IPS-20b (cell line): ENCODE measurements around the gene STOML2.

Experiments
- H3K27ac ChIP-seq: one replicate; pipeline ENCODE4 v1.5.1; 2013; ENCODE audit warnings: low read length
- H3K27me3 ChIP-seq: 2 replicates; pipeline ENCODE4 v1.6.1; 2013; ENCODE audit warnings: mild to moderate bottlenecking, low read length, inconsistent platforms; ENCODE audit not compliant: insufficient read depth
- H3K36me3 ChIP-seq: 2 replicates; pipeline ENCODE4 v1.6.1; 2013; ENCODE audit warnings: low read depth, mild to moderate bottlenecking, inconsistent platforms, low read length, moderate library complexity; ENCODE audit not compliant: insufficient read depth
- H3K4me1 ChIP-seq: 2 replicates; pipeline ENCODE4 v1.6.1; 2013; ENCODE audit warnings: mild to moderate bottlenecking, control low read depth, inconsistent platforms, low read length, moderate library complexity; ENCODE audit not compliant: insufficient read depth
- H3K4me3 ChIP-seq: 2 replicates; pipeline ENCODE4 v1.5.1; 2013; ENCODE audit warnings: mild to moderate bottlenecking, low read length, inconsistent platforms
- H3K9ac ChIP-seq: 2 replicates; pipeline ENCODE4 v1.6.1; 2013; ENCODE audit warnings: low read depth, mild to moderate bottlenecking, inconsistent platforms, low read length, moderate library complexity
- H3K9me3 ChIP-seq: 2 replicates; pipeline ENCODE4 v1.6.1; 2013; ENCODE audit warnings: mild to moderate bottlenecking, low read depth, low read length, inconsistent platforms; ENCODE audit not compliant: insufficient read depth

The STOML2 gene

GRCh38 chr9:35114840-35115628 is 12.1 kb upstream of the STOML2 start:
- Histone ChIP-seq H3K9ac (peak overlapping the region; percentile 69; the same call in 1 of the 2 replicates), H3K36me3 (no peaks in the 10 kb centered on the region), H3K27me3 (no peaks in the 10 kb centered on the region), H3K4me3 (peak overlapping the region; percentile 89), H3K4me1 (peaks cover 22% of the 10 kb centered on the region), H3K9me3 (no peaks in the 10 kb centered on the region), H3K27ac (peak overlapping the region; percentile 15)

GRCh38 chr9:35114113-35114839 is 11.3 kb upstream of the STOML2 start:
- Histone ChIP-seq H3K9ac (peak overlapping the region; percentile 69; the same call in 1 of the 2 replicates), H3K27me3 (no peaks in the 10 kb centered on the region), H3K4me1 (peaks cover 22% of the 10 kb centered on the region), H3K9me3 (no peaks in the 10 kb centered on the region), H3K4me3 (peak overlapping the region; percentile 89), H3K27ac (peak overlapping the region; percentile 15), H3K36me3 (no peaks in the 10 kb centered on the region)

- peaks cover 21% of the 10 kb centered on the region for H3K4me1 ChIP-seq
- H3K27ac ChIP-seq, result no peak overlapping the region
Observed at GRCh38 chr9:35112257-35113020, 9.5 kb upstream of the STOML2 start.

GRCh38 chr9:35111001-35111933 is 8.3 kb upstream of the STOML2 start:
- no peaks in the 10 kb centered on the region for H3K9me3 ChIP-seq
- H3K4me1 ChIP-seq, result peaks cover 19% of the 10 kb centered on the region
- no peak overlapping the region for H3K27ac ChIP-seq
- H3K9ac ChIP-seq, result peak overlapping the region; percentile 76; the same call in 1 of the 2 replicates
- H3K36me3 ChIP-seq, result no peaks in the 10 kb centered on the region; the same call in 1 of the 2 replicates
- H3K27me3 ChIP-seq, result no peaks in the 10 kb centered on the region
- peak overlapping the region; percentile 86 for H3K4me3 ChIP-seq

More at GRCh38 chr9:35112257-35113020, 9.5 kb upstream of the STOML2 start:
- Histone ChIP-seq H3K9me3 (no peaks in the 10 kb centered on the region), H3K4me3 (peak overlapping the region; percentile 5; the same call in 1 of the 2 replicates), H3K36me3 (no peaks in the 10 kb centered on the region), H3K27me3 (no peaks in the 10 kb centered on the region), H3K9ac (no peak overlapping the region)

GRCh38 chr9:35110327-35110761 is 7.4 kb upstream of the STOML2 start:
- Histone ChIP-seq H3K36me3 (peaks cover 6% of the 10 kb centered on the region; the same call in 1 of the 2 replicates), H3K27ac (no peak overlapping the region), H3K27me3 (no peaks in the 10 kb centered on the region), H3K4me1 (peaks cover 19% of the 10 kb centered on the region), H3K9me3 (no peaks in the 10 kb centered on the region), H3K4me3 (peak overlapping the region; percentile 86), H3K9ac (no peak overlapping the region)

- Histone ChIP-seq H3K4me3 (no peak overlapping the region), H3K9me3 (no peaks in the 10 kb centered on the region), H3K4me1 (peaks cover 12% of the 10 kb centered on the region), H3K9ac (no peak overlapping the region), H3K27me3 (no peaks in the 10 kb centered on the region), H3K36me3 (peaks cover 14% of the 10 kb centered on the region; the same call in 1 of the 2 replicates), H3K27ac (no peak overlapping the region)
Observed at GRCh38 chr9:35108946-35109575, 6.1 kb upstream of the STOML2 start.

- Histone ChIP-seq H3K4me1 (peaks cover 15% of the 10 kb centered on the region), H3K9me3 (no peaks in the 10 kb centered on the region), H3K27me3 (no peaks in the 10 kb centered on the region), H3K4me3 (no peak overlapping the region), H3K9ac (no peak overlapping the region), H3K27ac (no peak overlapping the region), H3K36me3 (peaks cover 14% of the 10 kb centered on the region; the same call in 1 of the 2 replicates)
Observed at GRCh38 chr9:35108461-35108860, 5.5 kb upstream of the STOML2 start.

GRCh38 chr9:35107297-35108290 is 4.7 kb upstream of the STOML2 start:
- no peaks in the 10 kb centered on the region for H3K9me3 ChIP-seq
- H3K36me3 ChIP-seq, result peaks cover 14% of the 10 kb centered on the region; the same call in 1 of the 2 replicates
- H3K27me3 ChIP-seq, result no peaks in the 10 kb centered on the region
- no peak overlapping the region for H3K4me3 ChIP-seq
- peaks cover 15% of the 10 kb centered on the region for H3K4me1 ChIP-seq
- H3K27ac ChIP-seq, result no peak overlapping the region
- H3K9ac ChIP-seq, result no peak overlapping the region

- no peaks in the 10 kb centered on the region for H3K27me3 ChIP-seq
- H3K4me1 ChIP-seq, result peaks cover 12% of the 10 kb centered on the region
- H3K27ac ChIP-seq, result no peak overlapping the region
- H3K4me3 ChIP-seq, result no peak overlapping the region
- H3K9ac ChIP-seq, result no peak overlapping the region
- peaks cover 18% of the 10 kb centered on the region; the same call in 1 of the 2 replicates for H3K36me3 ChIP-seq
- H3K9me3 ChIP-seq, result no peaks in the 10 kb centered on the region
Observed at GRCh38 chr9:35106343-35106730, 3.4 kb upstream of the STOML2 start.
